Measurements from ENCODE around the gene SCUBE1. TPM values are rescaled to one million over a fixed set of nuclear protein-coding genes. Genes with fewer than 3 reads are reported as not detected.

SCUBE1 gene
- total RNA-seq, 4 donors from 2014 or later = 33.3 to 109 (median 66.3) TPM

- 82% methylated on average over 2 of the region's 5 CpGs for WGBS
- H3K27ac ChIP-seq (replicated peaks in 1 of 4) = peak overlapping the region; percentile 80 to 89 (median 82)
- no peak overlapping the region for H3K4me3 ChIP-seq
- H3K36me3 ChIP-seq = no peaks in the 10 kb centered on the region
- H3K27me3 ChIP-seq = no peaks in the 10 kb centered on the region
- H3K4me1 ChIP-seq = peaks cover 32 to 99% (median 92%) of the 10 kb centered on the region in 4 donors
- no peaks in the 10 kb centered on the region for H3K9me3 ChIP-seq
- no peak for DNase-seq (ENCODE audit: extremely low spot score)
- intact Hi-C loops (cut with DNase I) = no loop called here
- TF ChIP-seq POLR2A (IDR thresholded peaks at IDR 0.05; ENCODE audit: low read depth) = no peak
- TF ChIP-seq, protein P1, sequence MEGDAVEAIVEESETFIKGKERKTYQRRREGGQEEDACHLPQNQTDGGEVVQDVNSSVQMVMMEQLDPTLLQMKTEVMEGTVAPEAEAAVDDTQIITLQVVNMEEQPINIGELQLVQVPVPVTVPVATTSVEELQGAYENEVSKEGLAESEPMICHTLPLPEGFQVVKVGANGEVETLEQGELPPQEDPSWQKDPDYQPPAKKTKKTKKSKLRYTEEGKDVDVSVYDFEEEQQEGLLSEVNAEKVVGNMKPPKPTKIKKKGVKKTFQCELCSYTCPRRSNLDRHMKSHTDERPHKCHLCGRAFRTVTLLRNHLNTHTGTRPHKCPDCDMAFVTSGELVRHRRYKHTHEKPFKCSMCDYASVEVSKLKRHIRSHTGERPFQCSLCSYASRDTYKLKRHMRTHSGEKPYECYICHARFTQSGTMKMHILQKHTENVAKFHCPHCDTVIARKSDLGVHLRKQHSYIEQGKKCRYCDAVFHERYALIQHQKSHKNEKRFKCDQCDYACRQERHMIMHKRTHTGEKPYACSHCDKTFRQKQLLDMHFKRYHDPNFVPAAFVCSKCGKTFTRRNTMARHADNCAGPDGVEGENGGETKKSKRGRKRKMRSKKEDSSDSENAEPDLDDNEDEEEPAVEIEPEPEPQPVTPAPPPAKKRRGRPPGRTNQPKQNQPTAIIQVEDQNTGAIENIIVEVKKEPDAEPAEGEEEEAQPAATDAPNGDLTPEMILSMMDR (IDR thresholded peaks at IDR 0.05) = no peak
- no peak for TF ChIP-seq POLR2AphosphoS5 (IDR thresholded peaks at IDR 0.05)
- no peak for TF ChIP-seq EP300 (IDR thresholded peaks at IDR 0.05)
These were observed 32.9 kb downstream of the SCUBE1 start for GRCh38 chr22:43310311-43310710.

- peak overlapping the region; percentile 80 to 89 (median 82) for H3K27ac ChIP-seq (replicated peaks in 1 of 4)
- no peak for DNase-seq (ENCODE audit: extremely low spot score)
- no peaks in the 10 kb centered on the region for H3K9me3 ChIP-seq
- peak in 1 of 2 donors; percentile 16 for TF ChIP-seq POLR2AphosphoS5 (IDR thresholded peaks at IDR 0.05)
- TF ChIP-seq POLR2A (IDR thresholded peaks at IDR 0.05; ENCODE audit: low read depth) = no peak
- no peak overlapping the region for H3K4me3 ChIP-seq
- no peaks in the 10 kb centered on the region for H3K27me3 ChIP-seq
- no peaks in the 10 kb centered on the region for H3K36me3 ChIP-seq
- peaks cover 39 to 99% (median 92%) of the 10 kb centered on the region in 4 donors for H3K4me1 ChIP-seq
- intact Hi-C loops (cut with DNase I) = no loop called here
- WGBS = 81% methylated on average over 10 of the region's 10 CpGs
These were observed 34.3 kb downstream of the SCUBE1 start for GRCh38 chr22:43308836-43309235.

DNA sequence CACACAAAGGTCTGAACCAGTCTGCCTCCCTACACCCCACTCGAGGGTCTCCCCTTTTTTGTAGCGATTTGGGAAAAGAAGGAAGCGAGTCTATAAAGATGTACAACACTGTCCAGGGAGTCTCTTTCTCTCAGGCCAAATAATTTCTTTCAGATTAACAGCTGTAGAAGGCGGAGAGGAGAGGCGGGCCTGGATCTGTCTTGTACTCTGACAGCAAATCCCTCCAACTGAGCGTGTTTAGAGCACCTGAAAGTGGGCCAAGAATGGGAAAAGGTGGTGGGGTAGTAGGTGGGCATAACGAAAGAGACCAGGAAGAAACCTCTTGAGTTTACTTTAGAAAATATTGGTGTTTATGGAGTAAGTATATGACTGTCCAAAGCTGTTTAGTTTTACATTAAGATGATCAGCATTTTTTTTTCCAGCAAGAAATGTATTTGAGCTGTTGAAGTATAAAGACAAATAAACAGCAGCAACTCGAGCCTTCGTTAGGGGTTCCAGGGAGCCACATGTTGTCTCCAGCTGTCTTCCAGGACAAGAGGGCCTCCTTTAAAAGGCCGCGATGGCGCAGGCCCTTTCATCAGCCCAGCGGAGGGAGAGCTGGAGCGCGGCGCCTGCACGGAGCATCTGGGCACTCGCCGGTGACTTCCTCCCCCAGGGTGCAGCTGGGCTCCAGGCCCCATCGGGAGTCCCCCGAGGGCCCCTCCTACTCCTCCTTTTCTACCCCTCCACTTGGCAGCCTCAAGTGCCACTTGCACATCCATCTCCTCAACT lies 34.9 kb downstream of the SCUBE1 start:
- Histone ChIP-seq H3K4me1 (peaks cover 39 to 99% (median 89%) of the 10 kb centered on the region in 4 donors), H3K27ac (replicated peaks in 1 of 4) (peak overlapping the region; percentile 80 to 89 (median 82)), H3K27me3 (no peaks in the 10 kb centered on the region), H3K36me3 (no peaks in the 10 kb centered on the region), H3K9me3 (no peaks in the 10 kb centered on the region), H3K4me3 (no peak overlapping the region)
- TF ChIP-seq POLR2AphosphoS5 (IDR thresholded peaks at IDR 0.05) (no peak), POLR2A (IDR thresholded peaks at IDR 0.05; ENCODE audit: low read depth) (no peak), EP300 (IDR thresholded peaks at IDR 0.05) (no peak)
- TF ChIP-seq, protein P1 (IDR thresholded peaks at IDR 0.05) = no peak
- intact Hi-C loops (cut with DNase I) = no loop called here
- WGBS = 63% methylated on average over 21 of the region's 21 CpGs
- no peak for DNase-seq (ENCODE audit: extremely low spot score)

DNA sequence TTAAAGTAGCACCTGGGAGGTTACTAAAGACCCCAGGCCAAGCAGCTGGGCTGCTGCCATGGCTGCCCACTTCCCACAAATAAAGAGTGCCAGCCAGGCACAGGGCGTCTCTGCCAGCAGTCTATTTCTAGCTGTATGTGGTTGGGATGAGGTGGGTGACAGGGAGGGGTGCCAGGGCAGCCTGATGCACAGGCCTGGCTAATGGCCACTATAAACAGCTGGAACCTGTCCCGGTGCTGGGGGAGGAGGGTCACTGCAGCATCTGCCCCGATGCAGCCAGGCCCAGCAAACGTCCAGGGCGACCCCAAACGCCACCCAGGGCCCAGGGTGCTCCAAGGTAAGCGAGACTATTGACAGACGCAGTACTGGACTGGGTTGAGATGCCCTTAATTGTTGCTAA lies 37.4 kb downstream of the SCUBE1 start:
- H3K27ac ChIP-seq (replicated peaks in 1 of 4) = peak overlapping the region; percentile 81 to 89 (median 86)
- H3K36me3 ChIP-seq = no peaks in the 10 kb centered on the region
- H3K27me3 ChIP-seq = no peaks in the 10 kb centered on the region
- intact Hi-C loops (cut with DNase I) = no loop called here
- H3K4me1 ChIP-seq = peaks cover 39 to 99% (median 93%) of the 10 kb centered on the region in 4 donors
- TF ChIP-seq POLR2AphosphoS5 (IDR thresholded peaks at IDR 0.05) (peak in 1 of 2 donors; percentile 45), POLR2A (IDR thresholded peaks at IDR 0.05; ENCODE audit: low read depth) (no peak), EP300 (IDR thresholded peaks at IDR 0.05) (peak; percentile 69)
- WGBS = 76% methylated on average over 5 of the region's 8 CpGs
- DNase-seq (ENCODE audit: extremely low spot score) = no peak
- H3K4me3 ChIP-seq = peak overlapping the region in 3 of 4 donors; percentile 10 to 24 (median 12)
- no peaks in the 10 kb centered on the region for H3K9me3 ChIP-seq

- H3K36me3 ChIP-seq = no peaks in the 10 kb centered on the region
- no peak for TF ChIP-seq EP300 (IDR thresholded peaks at IDR 0.05)
- H3K4me3 ChIP-seq = peak overlapping the region in 3 of 4 donors; percentile 10 to 24 (median 12)
- 56% methylated on average over 17 of the region's 18 CpGs for WGBS
- no peak for DNase-seq (ENCODE audit: extremely low spot score)
- H3K27me3 ChIP-seq = no peaks in the 10 kb centered on the region
- peak overlapping the region; percentile 81 to 89 (median 86) for H3K27ac ChIP-seq (replicated peaks in 1 of 4)
- peaks cover 39 to 100% (median 90%) of the 10 kb centered on the region in 4 donors for H3K4me1 ChIP-seq
- intact Hi-C loops (cut with DNase I) = no loop called here
- H3K9me3 ChIP-seq = no peaks in the 10 kb centered on the region
These were observed 38.2 kb downstream of the SCUBE1 start for GRCh38 chr22:43304831-43305590.

GRCh38 chr22:43303751-43304150 lies 39.4 kb downstream of the SCUBE1 start:
- 88% methylated on average over 10 of the region's 11 CpGs for WGBS
- H3K27me3 ChIP-seq = no peaks in the 10 kb centered on the region
- H3K4me1 ChIP-seq = peaks cover 39 to 100% (median 84%) of the 10 kb centered on the region in 4 donors
- intact Hi-C loops (cut with DNase I) = no loop called here
- DNase-seq (ENCODE audit: extremely low spot score) = no peak
- H3K36me3 ChIP-seq = no peaks in the 10 kb centered on the region
- H3K27ac ChIP-seq (replicated peaks in 1 of 4) = peak overlapping the region in 3 of 4 donors; percentile 83 to 89 (median 89)
- no peaks in the 10 kb centered on the region for H3K9me3 ChIP-seq
- no peak overlapping the region for H3K4me3 ChIP-seq
- no peak for TF ChIP-seq POLR2AphosphoS5 (IDR thresholded peaks at IDR 0.05)
- no peak for TF ChIP-seq EP300 (IDR thresholded peaks at IDR 0.05)
- TF ChIP-seq, protein P1 (IDR thresholded peaks at IDR 0.05) = no peak
- no peak for TF ChIP-seq POLR2A (IDR thresholded peaks at IDR 0.05; ENCODE audit: low read depth)
